ENCODE measurements around the gene WIPF2.
"Not testable (repeated sequence)": the region's sequence is repeated elsewhere in the genome, so short reads cannot be mapped to it uniquely, and the experiment has no call there.

The WIPF2 gene

DNA sequence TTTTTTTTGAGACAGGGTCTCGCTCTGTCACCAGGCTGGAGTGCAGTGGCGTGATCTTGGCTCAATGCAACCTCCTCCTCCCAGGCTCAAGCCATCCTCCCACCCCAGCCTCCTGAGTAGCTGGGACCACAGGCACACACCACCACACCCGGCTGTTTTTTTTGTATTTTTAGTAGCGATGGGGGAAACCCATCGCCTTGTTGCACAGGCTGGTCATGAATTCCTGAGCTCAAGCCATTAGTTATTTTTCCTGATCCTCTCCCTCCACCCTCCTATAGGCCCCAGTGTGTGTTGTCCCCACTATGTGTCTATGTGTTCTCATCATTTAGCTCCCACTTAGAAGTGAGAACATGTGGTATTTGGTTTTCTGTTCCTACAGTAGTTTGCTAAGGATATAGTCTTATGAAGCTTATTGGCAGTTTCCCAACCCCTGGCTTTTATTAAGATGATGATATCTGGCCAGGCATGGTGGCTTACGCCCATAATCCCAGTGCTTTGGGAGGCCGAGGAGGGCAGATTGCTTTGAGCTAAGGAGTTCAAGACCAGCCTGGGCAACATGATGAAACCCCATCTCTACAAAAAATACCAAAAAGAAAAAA lies 80.2 kb downstream of the WIPF2 start:
- DNase-seq: peak; percentile 73

DNA sequence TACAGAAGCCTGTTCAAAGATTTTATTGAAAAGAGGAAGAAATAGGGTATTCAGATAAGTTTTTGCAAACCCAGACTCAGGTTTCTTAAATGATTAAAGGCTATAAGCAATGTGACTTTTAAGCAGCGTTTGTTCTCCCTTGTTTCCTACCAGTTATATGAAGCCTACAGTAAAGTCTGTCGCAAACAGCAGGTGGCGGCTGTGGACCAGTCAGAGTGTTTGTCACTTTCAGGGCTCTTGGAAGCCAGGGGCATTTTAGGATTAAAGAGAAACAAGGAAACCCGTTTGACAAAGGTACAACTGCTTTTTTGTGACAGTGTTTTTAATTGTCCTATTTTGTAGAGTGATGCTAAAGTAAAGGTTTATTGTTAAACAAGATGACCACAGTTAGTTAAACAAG lies 82.2 kb downstream of the WIPF2 start:
- DNase-seq: no peak

DNA sequence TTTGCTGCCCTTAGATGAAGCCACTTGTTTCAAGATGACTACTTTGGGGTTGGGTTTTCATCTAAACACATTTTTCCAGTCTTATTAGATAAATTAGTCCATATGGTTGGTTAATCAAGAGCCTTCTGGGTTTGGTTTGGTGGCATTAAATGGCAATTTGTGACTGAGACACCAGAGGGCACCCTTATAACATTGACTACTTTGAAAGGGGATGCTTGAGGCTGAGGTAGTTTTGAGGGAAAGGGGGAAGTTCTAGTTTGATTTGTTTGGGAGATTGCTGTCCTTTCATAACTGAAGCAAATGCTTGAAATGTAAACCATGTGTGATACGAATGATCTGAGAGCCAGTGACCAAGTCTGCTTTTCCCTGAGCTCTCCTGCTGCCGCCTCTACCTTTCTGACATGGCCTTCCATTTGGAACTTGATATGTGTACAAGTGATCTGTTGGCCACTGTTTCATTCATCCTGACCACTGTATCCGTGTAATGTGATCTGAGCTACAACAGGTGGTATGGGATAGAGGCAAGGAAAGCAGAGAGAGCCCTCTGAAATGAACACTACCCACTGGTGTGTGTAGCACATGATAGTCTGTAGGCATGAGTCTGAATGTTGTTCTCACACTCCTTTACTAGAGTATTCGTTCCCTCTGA lies 84.0 kb downstream of the WIPF2 start:
- DNase-seq: peak; percentile 82

DNA sequence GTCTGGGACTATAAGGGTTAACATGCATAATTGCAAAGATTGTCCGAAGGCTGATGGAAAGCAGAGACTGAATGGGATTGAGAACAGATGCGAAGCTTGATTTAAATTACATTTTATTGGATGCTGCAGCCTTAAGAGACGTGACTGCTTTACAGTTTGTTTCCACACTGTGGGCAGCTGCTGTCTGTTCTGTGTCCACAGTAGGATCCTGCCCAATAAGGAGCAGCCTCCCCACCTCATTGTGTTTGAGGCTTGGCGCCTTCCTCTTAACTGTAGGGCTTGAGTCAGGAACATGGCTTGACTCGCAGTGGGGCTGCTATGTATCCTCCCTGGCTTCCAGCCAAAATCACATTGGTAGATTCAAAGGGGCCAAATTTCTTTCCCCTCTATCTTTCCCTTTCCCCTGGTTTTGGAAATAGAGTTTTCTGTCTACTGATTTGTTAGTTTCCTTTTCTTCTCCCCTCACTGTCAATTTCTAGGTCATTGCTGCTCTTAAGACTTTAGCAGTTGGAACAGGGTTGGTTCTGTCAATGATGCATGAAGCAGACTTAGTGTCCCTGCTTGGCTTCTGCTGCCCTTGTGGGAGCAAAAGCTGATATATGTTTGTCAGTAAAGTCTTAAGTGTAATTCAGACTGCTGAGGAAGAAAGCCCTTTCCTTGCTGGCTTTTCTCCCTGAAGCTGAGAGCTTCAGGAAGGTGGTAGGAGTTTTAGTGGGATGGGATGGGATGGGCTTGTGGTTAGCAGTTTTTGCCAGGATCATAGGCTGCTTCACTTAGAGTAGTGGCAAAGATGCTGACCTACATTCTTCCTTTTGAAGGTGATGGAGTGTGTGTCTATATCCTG lies 84.8 kb downstream of the WIPF2 start:
- DNase-seq: peak; percentile 98

DNA sequence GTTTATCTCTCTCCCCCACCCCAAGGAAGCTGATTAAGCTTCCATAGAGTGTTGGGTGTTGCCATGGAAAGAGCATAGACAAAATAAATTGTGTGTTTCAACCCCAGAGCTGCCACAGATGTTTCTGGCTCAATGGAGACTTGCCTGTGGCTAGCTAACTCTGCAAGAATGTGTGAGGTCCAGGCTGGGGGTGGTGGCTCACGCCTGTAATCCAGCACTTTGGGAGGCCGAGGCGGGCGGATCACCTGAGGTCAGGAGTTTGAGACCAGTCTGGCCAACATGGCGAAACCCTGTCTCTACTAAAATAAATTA lies 85.4 kb downstream of the WIPF2 start:
- DNase-seq: not testable (repeated sequence)

DNA sequence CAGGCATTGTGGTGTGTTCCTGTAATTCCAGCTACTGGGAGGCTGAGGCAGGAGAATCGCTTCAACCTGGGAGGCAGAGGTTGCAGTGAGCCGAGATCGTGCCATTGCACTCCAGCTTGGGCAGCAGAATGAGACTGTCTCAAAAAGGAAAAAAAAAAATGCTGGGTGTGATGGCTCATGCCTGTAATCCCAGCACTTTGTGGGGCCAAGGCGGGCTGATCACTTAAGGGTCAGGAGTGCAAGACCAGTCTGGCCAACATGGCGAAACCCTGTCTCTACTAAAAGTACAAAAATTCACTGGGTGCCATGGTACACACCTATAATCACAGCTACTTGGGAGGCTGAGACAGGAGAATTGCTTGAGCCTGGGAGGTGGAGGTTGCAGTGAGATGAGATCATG lies 85.8 kb downstream of the WIPF2 start:
- DNase-seq: not testable (repeated sequence)

DNA sequence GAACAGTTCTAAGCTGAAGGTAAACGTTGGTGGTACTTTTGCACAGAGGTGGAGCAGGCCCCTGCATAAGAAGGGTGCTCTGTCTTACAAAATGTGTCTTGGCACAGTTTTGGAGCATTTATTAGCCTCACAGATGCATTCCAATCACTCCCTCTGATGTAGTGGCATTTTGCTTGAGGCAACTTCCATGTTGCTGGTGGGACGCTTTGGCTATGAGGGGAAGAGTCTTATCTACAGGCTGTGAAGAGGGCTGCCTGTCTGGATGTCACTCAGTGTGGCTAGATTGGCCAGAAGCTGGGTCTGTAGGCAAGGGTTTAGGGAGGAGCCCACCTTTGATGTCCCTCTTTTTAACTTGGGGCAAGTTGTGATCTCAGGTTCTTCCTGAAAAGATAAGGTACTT lies 87.3 kb downstream of the WIPF2 start:
- no peak for DNase-seq

DNA sequence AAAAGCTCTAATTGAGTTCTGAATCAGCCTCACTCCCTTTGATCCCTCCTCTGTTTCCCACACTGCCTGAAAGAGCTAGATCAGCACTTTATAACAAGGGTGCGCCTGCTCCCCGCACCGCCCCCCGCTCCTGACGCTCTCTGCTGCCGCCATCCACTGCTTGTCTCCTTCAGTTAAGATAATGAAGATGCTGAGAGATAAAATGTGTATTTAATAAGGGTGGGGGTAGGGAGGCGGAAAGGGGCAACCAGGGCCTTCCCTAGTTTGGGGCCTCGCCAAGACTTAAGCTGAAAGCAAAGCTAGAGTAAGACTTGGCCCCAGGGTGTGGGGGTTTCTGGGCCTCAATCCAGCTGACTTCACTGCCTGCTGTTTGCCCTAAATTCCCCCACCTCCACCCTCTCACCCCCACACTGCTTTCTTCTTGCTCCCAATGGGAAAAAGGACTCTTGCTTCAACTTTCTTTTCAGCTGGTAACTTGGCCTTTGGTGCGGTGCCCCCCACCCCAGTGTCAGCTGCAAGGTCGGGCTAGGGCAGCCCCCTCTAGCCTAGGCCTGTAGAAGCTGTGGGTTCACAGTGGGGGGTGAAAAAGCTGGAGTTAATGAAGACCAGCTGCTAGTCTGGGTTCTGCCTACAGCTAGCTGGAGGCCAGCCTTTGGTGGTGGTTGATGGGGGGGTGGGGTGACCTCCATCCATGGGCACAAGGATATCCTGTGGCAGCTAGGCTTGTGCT lies 88.1 kb downstream of the WIPF2 start:
- peak; percentile 97 for DNase-seq

DNA sequence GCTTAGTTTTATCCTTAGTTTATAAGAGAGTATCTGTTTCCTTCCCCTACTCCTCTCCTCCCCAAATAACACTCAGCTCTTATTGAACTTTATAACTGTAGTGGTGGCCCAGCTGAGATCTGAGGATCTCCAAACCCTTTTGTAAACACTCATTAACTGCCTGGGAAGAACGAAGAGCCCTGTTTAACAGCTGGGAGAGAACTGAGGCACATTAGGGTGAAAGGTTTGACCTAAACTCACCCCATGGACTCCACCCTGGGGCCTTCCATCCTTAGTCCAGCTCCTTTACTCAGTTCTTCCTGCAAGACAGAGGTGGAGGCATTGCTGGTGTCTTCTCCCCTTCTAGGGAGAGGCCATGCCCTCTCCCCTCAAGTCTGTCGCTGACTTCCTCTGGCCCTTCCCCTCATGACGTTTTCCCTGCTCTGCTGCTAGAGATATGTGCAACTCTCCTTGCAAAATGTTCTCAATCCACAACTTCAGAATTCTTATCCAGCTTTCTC lies 88.7 kb downstream of the WIPF2 start:
- no peak for DNase-seq

DNA sequence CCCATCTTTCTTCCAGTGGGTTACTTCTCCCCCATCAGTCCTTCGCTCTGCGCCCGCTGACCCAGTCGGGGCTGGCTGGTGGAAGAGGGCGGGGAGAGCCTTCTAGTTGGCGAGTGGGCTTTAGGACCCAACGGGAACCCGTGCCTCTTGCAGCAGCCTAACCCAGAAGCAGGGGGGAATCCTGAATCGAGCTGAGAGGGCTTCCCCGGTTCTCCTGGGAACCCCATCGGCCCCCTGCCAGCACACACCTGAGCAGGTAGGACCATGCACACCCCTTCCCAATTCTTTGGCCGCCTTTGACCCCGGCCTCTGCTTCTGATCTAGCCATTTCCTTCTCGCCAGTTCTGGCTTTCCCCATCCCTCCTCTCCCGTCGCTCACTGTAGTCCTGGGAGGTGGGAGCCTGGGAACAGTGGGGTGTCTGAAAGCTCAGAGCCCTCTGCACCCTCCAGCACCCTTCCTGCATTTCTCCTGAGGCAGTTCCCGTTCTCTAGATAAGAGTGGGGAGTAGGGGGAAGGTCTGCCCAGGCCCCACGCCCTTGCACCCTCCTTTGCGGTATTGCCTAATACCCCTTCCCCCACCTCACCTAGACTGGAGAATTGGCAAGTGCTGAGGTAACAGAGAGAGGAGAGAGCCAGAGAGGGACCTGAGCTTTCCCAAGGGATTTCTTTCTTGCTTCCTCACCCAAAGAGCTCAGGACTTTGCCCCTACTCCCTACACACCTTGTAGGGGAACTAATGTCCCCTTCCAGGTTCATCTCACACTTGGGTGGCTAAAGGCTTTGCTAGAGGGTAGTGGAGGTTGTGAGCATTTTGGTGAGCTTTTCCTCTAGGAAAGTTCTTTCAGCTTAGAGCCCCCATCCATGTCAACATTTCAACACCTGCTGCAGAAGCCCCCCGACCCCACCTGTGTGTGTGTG lies 90.2 kb downstream of the WIPF2 start, which contains the start of gene RARA:
RARA (plus strand) TSS at position 150 of the 918 bp plus-strand sequence. CDS start 22,039 bp downstream, outside the sequence.
- DNase-seq: no peak

DNA sequence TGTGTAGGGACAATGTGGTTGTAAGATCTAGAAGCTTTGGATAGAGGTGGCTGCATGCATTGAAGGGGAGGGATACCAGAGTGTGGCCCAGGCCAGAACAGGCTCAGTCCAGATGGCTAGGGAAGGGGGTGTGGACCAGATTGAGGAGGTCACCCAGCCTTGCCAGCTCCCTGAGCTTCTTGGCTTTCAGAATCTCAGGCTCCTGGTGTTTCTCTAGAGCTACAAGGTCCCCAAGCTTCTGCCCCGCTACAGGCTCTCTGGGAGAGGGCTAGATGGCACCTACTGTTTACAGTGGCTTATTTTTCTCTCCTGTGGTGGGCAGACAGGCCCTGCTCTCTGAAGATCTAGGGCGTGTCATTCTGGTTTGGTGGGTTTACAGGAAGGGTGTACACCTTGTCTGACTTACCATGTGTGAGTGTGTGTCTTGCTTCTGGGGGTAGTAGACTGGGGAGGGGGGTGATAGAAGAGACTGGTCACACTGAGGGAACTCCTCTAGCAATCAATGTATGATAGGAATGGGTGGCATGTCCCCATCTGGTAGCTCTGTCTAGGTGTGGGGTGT lies 90.9 kb downstream of the WIPF2 start:
- DNase-seq: no peak

DNA sequence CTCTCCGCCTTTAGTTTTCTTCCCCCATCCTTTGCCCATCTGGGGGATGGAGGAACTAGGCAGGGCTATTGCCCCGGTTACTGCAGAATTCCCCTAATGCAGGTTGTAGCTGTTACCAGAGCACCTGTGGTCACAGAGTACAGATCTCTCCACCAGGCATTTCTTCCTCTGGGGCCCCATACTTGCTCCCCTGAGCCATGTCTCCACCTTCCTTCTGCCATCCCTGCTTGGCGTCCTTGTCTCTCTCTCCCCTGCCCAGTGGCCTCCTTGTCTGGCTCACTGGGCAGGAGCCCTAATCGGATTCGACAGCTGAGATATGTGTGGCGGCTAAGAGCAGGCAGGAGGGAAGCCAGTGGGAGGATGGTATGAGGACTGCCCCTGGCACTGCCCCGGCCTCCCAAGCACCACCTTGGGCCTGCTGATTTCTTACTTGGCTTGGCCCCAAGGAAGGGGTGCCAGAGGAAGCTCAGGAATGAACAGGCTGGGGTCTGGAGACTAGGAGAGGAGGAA lies 91.8 kb downstream of the WIPF2 start:
- no peak for DNase-seq

DNA sequence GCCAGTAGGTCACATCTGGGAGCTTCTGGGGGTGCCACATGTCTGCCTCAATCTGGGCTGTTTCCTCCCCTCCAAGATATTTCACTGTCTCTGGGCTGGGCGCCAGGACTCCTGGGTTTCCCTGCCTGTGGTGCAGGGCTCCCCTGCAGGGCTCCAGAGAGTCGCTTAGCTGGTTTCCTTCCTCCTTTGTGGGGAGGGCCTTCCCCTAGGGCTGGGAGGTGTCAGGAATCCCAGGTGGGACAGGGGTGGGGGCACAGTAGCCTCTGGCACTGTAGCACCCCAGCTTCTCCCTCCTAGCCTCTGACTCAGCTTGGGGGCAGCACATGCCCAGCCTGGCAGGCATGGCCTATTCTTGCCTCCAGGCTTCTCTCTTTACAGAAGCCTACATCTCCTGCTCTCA lies 92.5 kb downstream of the WIPF2 start:
- peak; percentile 60 for DNase-seq

DNA sequence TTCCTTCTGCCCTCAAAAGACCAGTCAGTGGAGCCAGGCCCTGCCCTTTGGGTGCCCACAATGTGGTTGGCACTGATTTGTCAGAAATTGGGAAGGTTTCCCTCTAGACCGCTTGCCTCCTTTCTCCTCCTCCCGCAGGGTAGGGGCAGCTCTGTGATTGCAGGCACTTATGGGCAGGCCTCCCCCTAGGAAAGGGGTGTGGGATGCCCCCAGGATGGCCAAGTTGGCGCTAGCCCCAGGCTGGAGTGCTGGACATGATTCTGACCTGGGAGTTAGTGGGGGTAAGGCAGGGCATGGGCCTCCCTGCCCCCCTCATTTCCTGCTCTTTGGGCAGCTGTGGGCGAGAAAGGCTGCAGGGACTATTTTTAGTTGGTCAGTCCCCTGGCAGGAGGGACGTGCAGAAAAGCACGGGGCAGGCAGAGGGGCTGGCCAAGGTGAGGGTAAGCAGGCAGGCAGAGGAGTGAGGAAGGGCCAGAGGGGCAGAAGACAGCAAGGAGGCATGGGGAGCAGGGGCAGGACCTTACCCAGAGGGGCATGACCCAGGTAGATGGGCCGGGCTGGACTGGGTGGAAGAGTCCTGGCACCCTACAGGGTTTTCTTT lies 93.1 kb downstream of the WIPF2 start:
- no peak for DNase-seq

DNA sequence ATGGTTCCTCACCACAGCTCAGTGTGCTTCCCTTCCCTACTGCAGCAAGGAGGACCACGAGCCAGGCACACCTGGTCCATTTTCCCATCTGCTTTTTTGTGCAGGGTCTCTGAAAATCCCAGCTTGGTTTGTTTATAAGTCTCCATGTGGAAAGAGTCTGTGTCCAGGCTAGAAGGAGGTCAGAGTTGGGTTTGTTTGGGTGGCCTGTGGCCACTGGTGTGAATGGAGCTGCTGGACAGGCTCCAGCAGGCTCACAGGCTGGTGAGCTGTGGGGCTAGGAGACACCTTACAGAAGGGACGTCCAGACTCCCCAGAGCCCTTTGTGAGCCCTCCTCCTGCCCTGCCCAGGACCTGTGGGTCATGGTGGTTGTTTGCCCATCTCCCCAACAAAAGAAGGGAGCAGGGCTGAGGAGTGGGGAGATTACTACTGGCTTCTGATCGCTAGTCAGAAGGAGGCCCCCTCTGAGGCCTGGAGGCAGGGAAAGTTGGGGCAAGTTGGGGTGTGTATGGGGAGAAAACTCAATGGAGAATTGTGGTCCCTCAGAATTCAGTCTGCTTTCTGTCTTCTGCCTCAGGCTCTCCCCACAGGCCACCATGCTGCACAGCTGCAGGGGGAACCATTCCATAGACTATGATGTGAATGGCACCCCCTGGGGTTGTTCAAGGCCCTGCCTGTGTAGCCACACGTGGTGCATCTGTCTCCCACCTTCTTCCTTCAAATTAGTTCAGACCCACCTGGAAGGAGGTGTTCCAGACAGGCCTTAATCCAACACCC lies 94.0 kb downstream of the WIPF2 start:
- no peak for DNase-seq

DNA sequence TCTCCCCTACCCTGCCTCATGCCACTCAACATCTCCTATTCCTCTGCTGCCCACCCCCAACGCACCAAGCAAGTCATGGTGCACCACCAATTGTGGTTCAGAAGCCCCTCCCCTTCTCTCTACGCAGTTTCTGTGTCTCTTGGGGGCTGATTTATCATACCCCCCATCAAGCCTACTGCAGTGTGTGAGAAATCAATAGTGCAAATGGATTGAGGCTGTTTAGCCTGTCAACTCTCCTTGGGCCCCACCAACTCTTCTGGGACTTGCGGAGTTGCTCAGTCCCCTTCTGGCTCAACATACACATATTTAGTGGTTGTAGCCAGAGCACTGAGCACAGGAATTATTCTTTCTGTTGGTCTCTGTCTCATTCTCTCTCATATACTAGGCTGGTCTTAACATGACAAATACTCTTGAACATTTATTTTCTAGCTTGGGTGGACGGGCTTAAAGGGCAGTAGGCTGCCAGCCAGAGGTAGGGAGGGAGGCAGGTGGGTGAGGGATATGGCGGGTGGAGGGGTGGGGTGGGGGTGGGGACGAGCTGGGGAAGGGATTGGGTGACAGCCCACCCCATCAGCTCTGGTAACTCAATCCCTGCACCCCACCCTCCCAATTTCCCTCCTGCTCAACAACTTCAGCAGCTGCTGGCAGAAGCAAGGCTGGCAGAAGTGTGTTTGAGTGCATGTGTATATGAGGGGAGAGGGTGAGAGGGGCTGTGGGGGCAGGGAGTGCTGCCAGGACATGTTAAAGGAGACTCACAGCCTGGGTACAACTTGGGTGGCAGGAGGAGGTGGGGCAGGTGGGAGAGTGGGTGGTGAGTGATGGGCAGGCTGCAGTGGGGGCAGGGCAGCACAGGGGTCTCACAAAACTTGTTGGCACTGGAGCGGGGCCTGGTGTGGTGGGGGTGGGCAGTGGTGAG lies 94.8 kb downstream of the WIPF2 start:
- DNase-seq: peak; percentile 73

DNA sequence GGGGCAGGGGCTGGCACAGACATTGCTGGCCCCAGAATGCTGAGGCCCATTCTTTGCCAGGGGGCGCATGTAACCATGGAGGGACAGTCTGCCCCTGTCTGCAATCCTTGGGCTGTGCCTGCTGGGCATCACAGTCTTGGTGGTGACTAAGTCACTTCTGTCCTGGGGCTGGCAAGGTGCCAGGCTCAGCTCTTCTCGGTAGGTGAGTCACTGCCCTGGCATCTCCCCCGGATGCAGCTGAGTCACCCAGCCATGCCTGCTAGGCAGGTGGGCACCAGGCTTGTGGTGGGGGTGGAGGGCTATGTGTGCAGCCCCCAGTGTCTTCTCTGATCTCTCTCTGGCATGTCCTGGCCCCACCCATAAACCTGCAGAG lies 95.5 kb downstream of the WIPF2 start:
- peak; percentile 83 for DNase-seq

DNA sequence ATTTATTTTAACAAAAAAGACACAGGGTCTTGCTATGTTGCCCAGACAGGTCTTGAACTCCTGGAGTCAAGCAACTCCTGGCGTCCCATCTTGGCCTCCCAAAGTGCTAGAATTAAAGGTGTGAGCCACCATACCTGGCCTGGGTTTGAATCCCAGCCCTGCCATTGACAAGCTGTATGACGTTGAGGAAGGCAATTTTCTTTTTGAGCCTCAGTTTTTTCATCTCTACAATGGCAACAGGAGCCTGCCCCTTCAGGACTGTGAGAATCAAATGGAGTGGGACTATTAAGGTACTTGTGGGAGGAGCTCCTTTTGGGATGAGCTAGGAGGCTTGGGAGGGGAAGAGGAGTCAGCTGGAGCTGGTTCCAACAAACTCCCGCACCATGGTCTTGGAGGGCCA lies 96.1 kb downstream of the WIPF2 start:
- no peak for DNase-seq
